ENCODE results near the gene CTNNBIP1. TPM values are rescaled to one million over a fixed set of nuclear protein-coding genes. Genes with fewer than 3 reads are reported as not detected.

Gene CTNNBIP1
- total RNA-seq, 1 experiment from 2014 or later = 58.9 TPM

DNA sequence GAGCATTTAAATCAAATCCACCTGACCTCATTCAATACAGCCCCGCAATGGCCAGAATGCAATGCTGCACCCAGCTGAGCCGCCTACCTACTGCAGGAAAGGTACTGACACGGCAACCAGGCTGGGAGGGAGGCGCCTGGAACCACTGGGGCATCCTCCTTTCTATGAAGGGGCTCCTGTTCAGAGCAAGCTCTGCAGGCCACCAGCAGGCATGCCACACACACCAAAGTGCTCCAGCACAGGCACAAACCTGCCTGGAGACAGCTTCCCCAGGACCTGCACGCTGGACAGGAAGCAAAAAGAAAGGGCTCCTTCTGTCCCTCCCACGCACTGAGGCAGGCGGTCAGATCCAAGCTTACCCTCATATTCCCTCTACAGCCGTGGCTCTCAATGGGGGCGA lies 21.2 kb downstream of the CTNNBIP1 start:
- no TSS peak for BruUV-seq (replicated peaks)
- TF ChIP-seq EZH2 (IDR thresholded peaks at IDR 0.05; ENCODE audit: low read depth) = no peak
- TF ChIP-seq, protein P1, sequence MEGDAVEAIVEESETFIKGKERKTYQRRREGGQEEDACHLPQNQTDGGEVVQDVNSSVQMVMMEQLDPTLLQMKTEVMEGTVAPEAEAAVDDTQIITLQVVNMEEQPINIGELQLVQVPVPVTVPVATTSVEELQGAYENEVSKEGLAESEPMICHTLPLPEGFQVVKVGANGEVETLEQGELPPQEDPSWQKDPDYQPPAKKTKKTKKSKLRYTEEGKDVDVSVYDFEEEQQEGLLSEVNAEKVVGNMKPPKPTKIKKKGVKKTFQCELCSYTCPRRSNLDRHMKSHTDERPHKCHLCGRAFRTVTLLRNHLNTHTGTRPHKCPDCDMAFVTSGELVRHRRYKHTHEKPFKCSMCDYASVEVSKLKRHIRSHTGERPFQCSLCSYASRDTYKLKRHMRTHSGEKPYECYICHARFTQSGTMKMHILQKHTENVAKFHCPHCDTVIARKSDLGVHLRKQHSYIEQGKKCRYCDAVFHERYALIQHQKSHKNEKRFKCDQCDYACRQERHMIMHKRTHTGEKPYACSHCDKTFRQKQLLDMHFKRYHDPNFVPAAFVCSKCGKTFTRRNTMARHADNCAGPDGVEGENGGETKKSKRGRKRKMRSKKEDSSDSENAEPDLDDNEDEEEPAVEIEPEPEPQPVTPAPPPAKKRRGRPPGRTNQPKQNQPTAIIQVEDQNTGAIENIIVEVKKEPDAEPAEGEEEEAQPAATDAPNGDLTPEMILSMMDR (conservative IDR thresholded peaks at IDR 0.05) = no peak
- H3K4me1 ChIP-seq (replicated peaks; ENCODE audit: insufficient read depth) = peaks cover 45% of the 10 kb centered on the region
- no peak overlapping the region for H3K4me2 ChIP-seq
- no peaks in the 10 kb centered on the region for H3K9me2 ChIP-seq (ENCODE audit: insufficient read depth)
- POLR2A ChIA-PET (ENCODE audit: unreplicated experiment) = no interaction called here
- no peaks in the 10 kb centered on the region for H4K20me1 ChIP-seq (ENCODE audit: insufficient read depth)
- DNase-seq = no peak
- no peak overlapping the region for H3K4me3 ChIP-seq
- H3F3A ChIP-seq (ENCODE audit: insufficient read depth, low read depth) = peaks cover 37% of the 10 kb centered on the region
- intact Hi-C loops (cut with micrococcal nuclease; ENCODE audit: unreplicated experiment) = no loop called here
- no peaks in the 10 kb centered on the region for H3K36me3 ChIP-seq (ENCODE audit: low read depth)
- CTCF ChIA-PET = no interaction called here
- H3K27ac ChIP-seq = no peak overlapping the region
- no peak overlapping the region for H2AFZ ChIP-seq
- H3K27me3 ChIP-seq (ENCODE audit: insufficient read depth, low read depth) = no peaks in the 10 kb centered on the region
- H3K9me3 ChIP-seq (ENCODE audit: insufficient read depth, low read depth) = no peaks in the 10 kb centered on the region
- H3K79me2 ChIP-seq (ENCODE audit: low read depth) = peaks cover 14% of the 10 kb centered on the region; the same call in 1 of the 2 replicates

DNA sequence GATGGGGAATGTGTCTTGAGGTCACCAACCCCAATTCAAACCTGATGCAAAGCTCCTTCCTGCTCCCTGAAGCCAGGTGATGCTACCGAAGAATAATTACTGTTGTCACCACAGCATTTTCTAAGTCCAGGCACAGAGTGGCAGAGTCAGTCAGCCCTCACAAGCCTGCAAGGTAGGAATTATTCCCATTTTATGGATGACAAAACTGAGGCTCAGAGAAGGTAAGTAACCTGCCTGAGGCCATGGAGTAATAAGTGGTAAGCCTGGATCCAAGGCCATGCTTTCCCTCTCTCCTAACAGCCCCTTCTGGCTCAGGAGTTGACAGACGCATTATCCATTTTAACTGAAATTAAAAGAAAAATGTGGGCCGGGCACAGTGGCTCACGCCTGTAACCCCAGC lies 23.0 kb downstream of the CTNNBIP1 start:
- intact Hi-C loops (cut with micrococcal nuclease; ENCODE audit: unreplicated experiment) = no loop called here
- no peak overlapping the region for H3K27ac ChIP-seq
- H3K9me3 ChIP-seq (ENCODE audit: insufficient read depth, low read depth) = no peaks in the 10 kb centered on the region
- no peaks in the 10 kb centered on the region for H3K9me2 ChIP-seq (ENCODE audit: insufficient read depth)
- peaks cover 37% of the 10 kb centered on the region for H3K4me1 ChIP-seq (replicated peaks; ENCODE audit: insufficient read depth)
- TF ChIP-seq, protein P1 (conservative IDR thresholded peaks at IDR 0.05) = no peak
- TF ChIP-seq EZH2 (IDR thresholded peaks at IDR 0.05; ENCODE audit: low read depth) = no peak
- DNase-seq = no peak
- no peaks in the 10 kb centered on the region for H3K27me3 ChIP-seq (ENCODE audit: insufficient read depth, low read depth)
- H3K36me3 ChIP-seq (ENCODE audit: low read depth) = no peaks in the 10 kb centered on the region
- H3K79me2 ChIP-seq (ENCODE audit: low read depth) = peaks cover 14% of the 10 kb centered on the region; the same call in 1 of the 2 replicates
- H4K20me1 ChIP-seq (ENCODE audit: insufficient read depth) = no peaks in the 10 kb centered on the region
- H3K4me2 ChIP-seq = no peak overlapping the region
- ChIA-PET CTCF (interaction anchor here (0.7 kb wide), 1 partner anchor 12 kb away, joined by 3 read pairs; no protein-coding TSS in a partner anchor), POLR2A (ENCODE audit: unreplicated experiment) (interaction anchor here (0.7 kb wide), 1 partner anchor 14 kb away, joined by 10 read pairs; no protein-coding TSS in a partner anchor)
- no peak overlapping the region for H3K4me3 ChIP-seq
- no peak overlapping the region for H2AFZ ChIP-seq
- BruUV-seq (replicated peaks) = no TSS peak
- H3F3A ChIP-seq (ENCODE audit: insufficient read depth, low read depth) = peaks cover 27% of the 10 kb centered on the region; the same call in 1 of the 2 replicates

DNA sequence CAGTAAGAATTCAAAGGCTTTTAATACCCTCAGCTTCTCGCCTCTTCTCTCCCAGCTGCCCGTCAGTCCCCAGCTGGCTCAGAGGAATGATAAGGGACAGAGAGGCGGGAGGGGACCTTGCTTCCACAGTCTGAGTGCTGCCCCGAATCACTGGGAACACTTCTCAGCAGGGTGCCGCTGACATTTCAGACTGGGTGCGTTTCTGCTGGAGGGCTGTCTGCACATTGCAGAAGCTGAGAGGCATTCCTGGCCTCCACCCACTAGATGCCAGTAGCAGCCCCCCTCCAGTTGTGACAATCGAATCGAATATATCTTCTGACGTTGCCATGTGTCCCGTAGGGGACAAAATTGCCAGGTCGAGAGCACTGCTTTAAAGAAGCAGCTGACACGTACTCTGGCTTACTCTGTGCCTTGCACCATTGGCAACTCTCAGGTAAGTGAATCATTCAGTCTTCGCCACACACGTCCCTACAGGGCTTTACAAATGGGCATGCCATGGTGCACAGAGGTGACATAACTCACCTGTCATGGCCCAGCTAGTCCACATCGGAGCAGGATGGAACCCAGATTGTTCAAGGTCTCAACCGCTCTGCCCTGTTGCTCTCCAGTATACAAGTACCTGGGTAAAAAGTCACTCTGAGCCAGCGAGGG lies 23.9 kb downstream of the CTNNBIP1 start:
- H3K9me2 ChIP-seq (ENCODE audit: insufficient read depth) = no peaks in the 10 kb centered on the region
- no peaks in the 10 kb centered on the region for H3K9me3 ChIP-seq (ENCODE audit: insufficient read depth, low read depth)
- no peaks in the 10 kb centered on the region for H3K27me3 ChIP-seq (ENCODE audit: insufficient read depth, low read depth)
- CTCF ChIA-PET = no interaction called here
- no peak overlapping the region for H2AFZ ChIP-seq
- peaks cover 37% of the 10 kb centered on the region for H3K4me1 ChIP-seq (replicated peaks; ENCODE audit: insufficient read depth)
- H3K4me2 ChIP-seq = no peak overlapping the region
- no peaks in the 10 kb centered on the region for H4K20me1 ChIP-seq (ENCODE audit: insufficient read depth)
- peaks cover 12% of the 10 kb centered on the region; the same call in 1 of the 2 replicates for H3K79me2 ChIP-seq (ENCODE audit: low read depth)
- TF ChIP-seq, protein P1 (conservative IDR thresholded peaks at IDR 0.05) = no peak
- no peak overlapping the region for H3K4me3 ChIP-seq
- H3F3A ChIP-seq (ENCODE audit: insufficient read depth, low read depth) = peaks cover 28% of the 10 kb centered on the region; the same call in 1 of the 2 replicates
- no peak for DNase-seq
- POLR2A ChIA-PET (ENCODE audit: unreplicated experiment) = no interaction called here
- no TSS peak for BruUV-seq (replicated peaks)
- intact Hi-C loops (cut with micrococcal nuclease; ENCODE audit: unreplicated experiment) = no loop called here
- no peaks in the 10 kb centered on the region for H3K36me3 ChIP-seq (ENCODE audit: low read depth)
- no peak overlapping the region for H3K27ac ChIP-seq

Measured in PC-9 (cell line).